HG02885 (cell line): ENCODE data around the gene CKB.
A peak's percentile ranks its signal among the peaks of the same experiment; 100 is the strongest.

ENCODE experiments used
- ATAC-seq: cut with Tn5 transposase; IDR thresholded peaks from one replicate; pipeline ENCODE4 v1.9.1; 2021; ENCODE audit warnings: mild to moderate bottlenecking; ENCODE audit not compliant: unreplicated experiment, poor library complexity

The CKB gene

DNA sequence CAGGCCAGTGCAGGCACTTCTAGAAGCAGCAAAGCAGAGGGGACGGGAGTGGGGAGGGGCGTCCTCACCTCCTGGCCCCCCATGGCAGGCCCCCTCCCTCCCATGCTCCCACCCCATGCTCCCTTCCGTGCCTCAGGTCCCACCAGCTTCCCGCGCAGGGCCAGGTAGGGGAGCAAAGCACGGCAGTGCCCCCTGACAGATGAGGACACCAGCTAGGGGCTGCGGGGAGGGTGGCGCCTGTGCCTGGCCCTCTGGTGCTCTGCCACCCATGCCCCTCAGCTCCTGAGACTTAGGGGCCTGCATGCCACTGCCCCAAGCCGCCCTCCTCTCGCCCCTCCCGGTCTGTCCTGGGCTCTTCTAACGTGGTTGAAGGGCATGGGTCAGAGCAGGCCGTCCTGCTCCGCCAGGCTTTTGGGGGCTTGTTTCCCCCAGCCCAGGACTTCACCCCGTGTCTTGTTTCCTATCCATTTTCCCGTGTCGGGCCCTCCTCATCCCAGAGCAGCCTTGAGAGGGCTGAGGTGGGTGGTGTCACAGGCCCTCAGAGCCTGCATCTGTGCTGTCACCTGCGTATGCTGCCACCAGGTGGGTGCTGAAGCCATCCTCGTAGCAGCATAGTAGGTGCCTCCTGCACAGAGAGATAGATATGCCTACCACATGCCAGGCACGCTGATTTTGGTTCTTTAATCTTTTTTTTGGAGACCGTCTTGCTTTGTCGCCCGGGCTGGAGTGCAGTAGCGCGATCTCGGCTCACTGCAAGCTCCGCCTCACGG, 16.6 kb upstream of the CKB start:
- no peak for ATAC-seq

DNA sequence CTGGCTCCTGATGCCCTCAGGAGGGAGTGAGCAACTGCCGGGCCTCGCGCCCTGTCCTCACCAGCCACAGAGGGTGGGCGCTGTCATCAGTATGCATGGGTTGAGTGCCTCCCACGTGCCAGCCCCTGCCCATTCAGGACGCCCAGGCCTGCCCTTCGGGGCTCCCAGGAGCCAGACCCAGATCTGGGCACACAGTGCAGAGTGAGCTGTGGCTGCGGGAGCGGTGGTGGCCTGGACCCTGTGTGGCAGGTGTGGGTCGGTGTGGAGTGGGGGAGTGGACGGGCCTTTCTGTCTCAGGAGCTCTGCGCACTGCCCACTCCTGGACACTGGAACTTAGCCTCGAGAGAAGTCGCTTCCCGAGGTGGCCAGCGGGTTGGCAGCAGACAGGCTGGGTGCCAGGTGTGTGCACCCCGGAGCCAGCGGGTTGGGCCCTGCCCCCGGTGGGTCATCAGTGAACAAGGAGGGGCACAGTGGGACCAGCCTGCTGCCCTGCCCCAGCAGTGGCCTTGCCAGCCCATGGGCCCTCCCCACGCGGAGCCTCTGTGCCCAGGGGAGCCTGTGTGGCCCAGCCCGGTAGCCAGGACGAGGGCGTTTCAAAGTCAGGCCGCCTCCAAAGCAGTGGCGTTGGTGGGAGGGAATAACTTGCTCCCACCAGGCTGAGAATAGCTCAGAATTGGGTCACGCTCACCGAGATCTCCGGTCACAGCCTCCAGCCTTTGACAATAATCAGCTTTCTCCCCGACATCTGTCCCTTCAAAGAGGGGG, 15.8 kb upstream of the CKB start:
- no peak for ATAC-seq

DNA sequence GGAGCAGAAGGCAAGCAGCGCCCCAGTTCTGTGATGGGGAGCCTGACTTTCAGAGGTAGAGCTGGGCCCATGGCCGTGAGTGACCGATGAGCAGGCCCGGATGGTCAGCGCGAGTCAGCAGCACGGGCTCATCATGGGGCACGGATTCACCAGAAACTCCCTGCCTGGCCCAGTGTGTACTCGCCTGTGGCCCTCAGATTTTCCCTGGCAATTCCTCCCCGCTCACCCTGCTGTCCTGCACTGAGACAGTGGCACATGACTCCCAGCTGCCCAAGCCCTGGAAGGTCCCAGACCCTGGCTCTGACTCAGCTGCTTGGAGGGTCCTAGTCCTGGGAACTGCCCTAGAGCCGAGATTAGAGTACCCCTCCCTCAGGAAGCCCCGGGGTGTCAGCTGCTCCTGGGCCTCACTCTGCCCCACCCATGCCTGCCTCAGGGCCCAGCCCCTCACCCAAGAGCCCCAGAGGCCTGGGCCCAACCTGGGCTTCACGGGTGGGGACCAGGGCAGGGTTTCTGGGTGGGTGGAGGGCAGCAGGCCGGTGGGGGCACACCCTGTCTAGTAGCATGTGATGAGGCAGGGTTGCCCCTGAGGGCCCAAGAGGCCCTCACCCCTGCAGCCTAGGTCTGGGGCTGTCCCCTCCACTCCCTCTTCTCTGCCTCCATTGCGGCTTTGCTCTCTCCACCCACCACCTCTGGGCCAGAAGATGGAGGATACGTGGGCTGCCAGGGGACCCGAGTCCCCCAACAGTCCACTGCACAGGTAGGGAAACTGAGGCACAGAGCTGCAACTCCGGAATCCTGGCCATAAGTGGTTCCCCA, 14.8 kb upstream of the CKB start:
- ATAC-seq: no peak

DNA sequence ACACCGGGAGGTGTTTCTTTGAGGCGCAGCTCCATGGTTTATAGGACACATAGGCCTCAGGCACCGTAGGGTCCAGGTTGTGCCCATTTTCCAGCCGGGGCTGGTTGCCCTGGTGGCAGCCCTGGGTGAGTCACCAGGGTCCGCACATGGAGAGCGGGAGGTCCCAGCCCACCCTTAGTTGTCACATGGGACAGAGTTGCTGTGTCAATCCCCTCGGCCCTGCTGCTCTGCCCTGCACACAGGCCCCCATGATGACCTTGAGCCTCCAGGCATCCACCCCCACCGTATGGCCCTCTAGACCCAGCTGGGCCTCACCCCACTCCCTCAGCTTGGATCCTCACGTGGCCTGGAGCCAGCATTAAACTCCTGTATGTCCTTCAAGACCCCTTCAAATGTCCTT, 14.1 kb upstream of the CKB start:
- ATAC-seq: no peak

DNA sequence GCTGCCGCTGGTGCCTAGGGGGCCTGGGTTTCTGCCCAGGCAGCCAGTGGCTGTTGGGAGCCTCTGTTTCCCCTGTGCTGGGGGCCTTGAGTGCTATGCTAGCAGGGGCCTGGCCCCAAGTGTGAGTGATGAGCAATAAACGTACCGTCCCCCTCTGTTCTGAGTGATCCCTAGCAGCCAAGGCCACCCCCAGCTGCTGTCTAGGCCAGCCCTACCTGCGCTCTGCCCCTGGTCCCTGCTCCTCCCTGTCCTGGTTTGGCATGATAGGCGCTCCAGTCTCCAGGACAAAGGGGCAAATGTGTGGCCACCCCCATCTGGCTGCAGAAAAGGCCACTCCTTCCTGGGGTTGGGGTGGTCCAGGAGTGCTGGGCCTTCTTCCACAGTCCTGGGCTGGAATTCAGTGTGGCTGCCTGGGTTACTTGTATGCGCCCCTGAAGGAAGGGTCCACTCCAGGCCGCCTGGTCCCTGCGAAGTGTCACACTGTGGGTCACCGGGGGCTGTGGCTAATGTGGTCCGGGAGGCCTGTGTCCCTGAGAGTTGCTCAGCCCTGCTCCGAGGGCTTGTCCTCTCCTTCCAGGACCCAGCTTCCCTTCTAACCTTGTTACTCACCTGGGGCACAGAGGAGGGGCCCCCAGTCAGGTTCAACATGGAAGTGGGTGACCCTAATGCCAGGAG, 13.4 kb upstream of the CKB start:
- no peak for ATAC-seq

DNA sequence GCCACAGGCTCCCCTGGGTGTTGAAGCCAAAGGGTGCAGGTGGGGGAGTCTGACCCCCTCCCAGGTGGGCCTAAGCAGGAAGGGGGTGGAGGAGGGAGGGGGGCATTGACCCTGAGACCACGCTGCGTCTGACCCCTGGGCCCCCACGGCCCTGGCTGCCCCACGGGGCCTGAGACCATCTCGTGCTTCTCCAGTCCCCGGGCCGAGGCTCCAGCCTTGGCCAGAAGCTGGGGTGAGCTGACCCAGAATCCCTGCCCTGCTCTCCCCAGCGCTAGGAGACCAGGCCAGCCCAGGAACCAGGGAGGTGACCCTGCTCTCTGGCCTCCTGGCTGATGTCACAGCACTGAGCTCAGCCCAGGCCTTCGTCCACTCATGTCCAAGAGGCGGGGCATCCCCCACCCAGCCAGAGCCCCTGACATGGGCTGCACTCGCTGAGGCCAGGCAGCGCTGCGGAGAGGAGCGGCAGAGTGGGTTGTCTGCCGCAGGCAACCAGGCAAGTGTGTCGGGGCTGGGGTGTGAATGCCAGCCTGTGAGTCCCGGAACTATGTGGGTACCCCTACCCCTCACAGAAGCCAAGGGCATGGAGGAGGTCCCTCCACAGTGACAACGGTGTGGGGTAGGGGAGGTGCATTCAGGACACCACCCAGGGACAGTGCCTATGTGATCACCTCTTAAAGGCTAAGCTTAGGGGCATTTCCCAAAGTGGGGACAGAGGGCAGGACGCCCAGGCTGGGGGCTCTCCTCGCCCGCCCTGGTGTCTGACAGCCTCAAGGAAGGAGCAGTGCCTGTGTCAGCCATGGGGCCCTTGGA, 12.7 kb upstream of the CKB start:
- no peak for ATAC-seq

DNA sequence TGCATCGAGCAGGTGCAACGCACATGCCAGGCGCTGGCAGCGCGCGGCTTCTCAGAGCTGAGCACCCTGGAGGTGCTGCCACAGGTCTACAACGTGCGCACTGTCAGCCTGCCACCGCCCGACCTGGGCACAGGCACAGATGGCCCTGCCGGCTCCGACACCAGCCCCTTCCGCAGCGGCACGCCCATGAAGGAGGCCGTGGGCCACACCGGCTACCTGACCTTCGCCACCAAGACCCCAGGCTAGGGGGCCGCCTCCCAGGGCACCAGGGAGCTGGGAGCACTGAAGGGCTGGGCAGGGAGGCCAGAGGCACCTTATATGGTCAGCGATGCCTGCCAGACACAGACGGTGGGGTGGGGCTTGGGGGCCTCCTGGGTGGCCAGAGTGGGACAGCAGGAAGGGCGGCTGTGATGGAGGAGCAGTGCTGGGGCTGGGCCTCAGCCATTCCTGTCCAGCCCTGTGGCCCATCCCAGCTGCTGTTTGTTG, 12.0 kb upstream of the CKB start:
- ATAC-seq: no peak

DNA sequence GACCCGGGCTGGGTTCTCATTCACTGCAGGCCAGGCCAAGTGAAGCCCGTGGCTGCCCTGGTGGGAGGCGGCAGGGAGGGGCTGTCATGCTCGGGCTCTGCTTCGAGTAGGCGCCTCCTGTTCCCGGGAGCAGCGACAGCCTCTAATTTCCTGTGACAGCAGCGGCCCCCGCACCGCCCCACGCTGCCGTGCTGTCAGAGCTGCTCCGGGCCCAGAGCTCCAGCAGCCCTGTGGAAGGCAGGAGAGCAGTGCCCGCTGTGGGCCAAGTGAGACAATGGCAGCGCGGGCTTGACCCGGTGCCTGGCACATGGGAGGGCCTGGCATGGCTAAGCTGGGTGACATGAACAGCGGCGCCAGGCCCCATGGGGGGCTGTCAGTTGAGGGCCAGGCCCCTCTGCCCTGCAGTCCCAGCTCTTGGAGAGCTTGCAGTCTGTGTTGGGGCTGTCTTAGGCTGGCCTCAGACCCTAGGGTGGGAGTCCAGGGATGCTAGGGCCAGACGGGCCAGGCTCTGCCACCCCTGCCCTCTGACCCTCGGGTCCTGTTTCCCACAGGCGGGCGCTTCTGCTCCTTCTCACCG, 11.5 kb upstream of the CKB start:
- ATAC-seq: no peak

DNA sequence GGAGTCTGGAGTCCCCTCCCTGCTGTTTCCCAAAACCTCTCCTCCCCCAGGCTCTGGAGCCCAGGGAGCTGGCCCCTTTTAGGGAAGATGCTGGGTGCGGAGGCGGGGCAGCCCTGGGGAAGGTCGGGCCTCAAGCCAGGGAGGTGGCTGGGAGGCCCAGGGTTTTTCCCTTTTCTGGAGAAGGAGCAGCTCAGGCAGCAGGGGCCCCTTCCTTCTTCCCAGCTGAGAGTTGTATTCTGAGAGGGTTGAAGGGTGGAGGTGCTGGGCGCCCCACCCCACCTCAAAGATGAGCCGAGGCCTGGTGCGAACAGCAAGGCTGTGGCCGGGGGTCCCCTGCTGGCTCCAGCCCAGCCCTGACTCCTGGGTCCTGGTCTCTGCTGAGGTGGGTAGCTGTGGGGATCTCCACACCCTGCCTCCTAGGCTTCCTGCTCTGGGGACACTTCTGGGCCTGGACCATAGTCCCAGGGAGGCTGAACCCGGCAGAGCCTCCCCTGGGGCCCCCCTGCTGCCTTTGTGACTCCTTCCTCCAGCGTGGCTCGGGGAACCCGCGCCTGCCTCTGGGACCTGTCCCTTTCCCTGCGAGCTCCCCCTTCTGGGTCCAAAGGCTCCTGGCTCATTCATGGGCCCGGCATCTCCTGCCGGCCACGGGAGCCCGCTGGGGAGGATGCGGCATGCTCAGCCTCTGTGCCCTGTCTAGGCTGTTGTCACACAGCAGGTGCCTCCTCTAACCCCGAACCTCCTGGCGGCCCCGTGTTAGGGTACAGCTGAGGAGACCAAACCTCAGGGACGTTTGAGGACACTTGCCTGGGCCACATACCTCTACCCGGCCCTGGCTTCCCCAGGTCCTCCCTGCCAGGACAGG, 10.7 kb upstream of the CKB start:
- ATAC-seq: no peak

DNA sequence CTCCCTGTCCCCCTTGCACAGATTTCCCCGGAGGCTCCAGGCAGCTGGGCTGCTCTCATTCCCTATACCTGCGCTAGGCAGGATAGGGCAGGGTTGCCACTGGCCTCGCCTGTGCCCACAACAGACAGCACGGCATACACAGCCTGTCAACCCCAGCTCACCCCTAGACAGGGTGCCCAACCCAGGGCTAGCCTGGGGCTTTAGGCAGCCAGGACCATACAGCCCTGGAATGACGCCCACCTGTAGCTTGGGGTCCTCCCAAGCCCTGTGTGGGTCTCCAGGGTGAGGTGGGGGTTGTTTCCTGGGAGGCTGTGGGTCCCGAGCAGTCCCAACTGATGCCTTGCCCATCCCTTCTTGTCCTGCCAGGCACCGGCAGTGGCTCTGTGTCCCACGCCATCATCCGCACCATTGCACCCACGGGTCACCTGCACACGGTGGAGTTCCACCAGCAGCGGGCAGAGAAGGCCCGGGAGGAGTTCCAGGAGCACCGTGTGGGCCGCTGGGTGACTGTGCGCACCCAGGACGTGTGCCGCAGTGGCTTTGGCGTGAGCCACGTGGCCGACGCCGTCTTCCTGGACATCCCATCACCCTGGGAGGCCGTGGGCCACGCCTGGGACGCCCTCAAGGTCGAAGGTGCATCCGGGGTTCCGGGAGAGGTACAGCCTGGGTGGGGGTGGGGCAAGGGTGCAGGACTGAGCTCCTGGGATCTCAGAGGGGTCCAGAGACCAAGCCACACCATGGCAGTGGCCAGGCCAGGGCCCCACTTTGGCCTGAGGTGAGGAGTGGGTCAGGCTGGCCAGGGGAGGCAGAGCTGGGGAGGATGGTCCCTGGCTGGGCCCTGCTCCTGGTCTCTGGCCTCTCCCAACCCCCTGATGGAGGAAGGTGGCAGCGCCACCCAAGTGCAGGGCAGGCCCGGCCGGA, 9.8 kb upstream of the CKB start:
- no peak for ATAC-seq

DNA sequence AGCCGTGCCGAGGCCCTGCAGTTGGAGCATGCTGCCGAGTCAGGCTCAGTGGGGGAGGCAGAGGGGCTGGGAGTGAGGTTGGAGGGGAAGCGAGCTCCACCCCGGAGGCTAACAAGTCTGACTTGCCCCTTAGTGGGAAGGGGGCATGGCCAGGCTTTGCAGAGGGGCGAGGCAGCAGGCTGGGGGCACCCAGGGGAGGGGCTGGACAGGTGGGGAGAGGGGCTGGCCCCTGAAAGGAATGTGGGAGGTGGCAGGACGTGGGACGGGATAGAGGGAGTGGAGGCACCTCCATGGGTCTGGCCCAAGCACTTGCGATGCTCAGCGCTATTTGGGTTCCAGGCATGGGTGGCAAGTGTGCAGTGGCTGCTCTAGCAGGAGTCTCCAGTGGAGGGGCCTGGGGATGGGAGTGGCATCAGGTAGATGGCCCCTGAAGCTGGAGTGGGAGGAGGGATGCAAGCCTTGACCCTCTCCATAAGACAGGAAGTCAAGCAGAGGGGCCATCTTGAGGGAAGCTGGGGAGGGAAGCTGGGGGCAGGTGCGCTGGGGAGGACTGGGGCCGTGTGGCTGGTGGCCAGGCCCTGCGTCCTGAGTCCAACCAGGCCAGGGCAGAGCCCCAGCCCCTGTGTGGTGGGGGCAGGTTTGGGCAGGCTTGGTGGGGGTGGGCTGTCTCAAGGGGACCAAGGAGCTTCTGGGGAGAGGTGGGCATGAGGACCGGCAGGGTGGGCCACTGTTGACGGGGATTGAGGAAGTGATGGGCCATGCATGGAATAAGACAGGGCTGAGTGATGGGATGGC, 9.0 kb upstream of the CKB start:
- ATAC-seq: no peak

DNA sequence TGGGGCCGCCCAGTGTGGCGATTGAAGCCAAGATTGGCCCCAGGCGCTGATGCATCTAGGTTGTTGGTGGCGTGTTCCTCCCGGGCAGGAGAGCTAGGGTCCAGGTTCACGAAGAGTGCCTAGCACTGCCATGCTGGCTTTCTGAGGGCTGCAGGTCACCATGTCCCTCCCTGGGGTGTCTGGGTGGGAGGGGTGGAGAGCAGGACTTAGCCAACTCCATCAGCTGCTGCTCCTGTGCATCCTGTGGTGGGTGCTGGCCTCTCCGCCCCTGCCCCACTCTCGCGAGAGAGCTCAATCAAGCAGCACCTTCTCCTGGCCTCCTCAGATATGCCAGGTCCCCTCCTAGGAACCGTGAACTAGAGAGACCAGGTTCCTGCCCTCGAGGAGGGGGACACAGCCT, 8.2 kb upstream of the CKB start:
- ATAC-seq: no peak

DNA sequence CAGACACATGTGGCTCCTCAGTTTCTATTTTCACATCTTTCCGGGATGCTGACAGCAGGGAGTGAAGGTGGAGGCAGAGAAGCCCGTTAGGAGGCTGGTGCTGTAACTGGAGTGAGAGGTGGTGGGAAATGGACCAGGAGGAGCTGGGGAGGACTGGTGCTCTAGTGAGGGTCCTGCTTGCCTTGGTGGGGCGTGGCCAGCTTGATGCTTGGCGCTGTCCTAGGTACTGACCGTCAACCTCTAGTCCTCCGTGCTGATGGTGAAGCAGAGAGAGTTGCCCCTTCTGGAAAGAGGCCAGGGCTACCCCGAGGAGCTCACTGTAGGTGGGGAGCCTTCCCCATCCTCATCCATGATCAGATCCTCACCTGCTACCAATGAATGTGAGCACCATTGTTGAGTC, 7.8 kb upstream of the CKB start:
- ATAC-seq: no peak

DNA sequence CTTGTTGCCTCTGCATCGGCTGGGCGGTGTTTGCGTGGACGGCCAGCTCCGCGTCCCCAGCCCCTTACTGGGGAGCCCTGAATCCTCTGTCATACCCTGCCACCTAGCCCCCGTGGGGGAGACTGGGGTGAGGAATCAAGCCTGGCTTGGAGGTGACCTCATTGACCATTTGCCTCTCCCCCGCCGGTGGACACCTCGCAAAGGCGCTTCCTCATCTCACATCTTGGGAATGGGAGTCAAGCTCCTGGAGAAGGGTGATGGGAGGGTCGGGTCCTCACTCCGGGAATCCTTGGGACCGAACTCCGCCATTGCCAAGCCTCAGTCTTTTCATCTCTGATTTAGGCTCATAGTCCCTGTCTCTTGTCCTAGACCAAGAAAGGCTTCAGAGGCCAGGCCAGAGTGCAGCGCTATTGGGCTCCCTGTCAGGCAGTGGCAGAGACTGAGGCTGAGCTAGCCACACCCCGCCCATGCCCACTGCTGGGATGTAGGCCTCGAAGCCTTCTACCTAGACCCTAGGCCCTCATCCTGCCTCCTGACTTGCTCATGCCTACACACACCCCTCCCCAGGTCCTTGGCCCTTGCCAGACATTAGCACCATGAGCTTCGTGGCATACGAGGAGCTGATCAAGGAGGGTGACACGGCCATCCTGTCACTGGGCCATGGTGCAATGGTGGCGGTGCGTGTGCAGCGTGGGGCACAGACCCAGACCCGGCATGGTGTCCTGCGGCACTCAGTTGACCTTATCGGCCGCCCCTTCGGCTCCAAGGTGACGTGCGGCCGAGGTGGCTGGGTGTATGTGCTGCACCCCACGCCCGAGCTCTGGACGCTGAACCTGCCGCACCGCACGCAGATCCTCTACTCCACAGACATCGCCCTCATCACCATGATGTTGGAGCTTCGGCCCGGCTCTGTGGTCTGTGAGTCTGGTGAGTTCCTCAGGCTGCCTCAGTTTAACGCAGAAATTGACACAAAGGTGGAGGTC, 7.0 kb upstream of the CKB start:
- ATAC-seq: no peak

DNA sequence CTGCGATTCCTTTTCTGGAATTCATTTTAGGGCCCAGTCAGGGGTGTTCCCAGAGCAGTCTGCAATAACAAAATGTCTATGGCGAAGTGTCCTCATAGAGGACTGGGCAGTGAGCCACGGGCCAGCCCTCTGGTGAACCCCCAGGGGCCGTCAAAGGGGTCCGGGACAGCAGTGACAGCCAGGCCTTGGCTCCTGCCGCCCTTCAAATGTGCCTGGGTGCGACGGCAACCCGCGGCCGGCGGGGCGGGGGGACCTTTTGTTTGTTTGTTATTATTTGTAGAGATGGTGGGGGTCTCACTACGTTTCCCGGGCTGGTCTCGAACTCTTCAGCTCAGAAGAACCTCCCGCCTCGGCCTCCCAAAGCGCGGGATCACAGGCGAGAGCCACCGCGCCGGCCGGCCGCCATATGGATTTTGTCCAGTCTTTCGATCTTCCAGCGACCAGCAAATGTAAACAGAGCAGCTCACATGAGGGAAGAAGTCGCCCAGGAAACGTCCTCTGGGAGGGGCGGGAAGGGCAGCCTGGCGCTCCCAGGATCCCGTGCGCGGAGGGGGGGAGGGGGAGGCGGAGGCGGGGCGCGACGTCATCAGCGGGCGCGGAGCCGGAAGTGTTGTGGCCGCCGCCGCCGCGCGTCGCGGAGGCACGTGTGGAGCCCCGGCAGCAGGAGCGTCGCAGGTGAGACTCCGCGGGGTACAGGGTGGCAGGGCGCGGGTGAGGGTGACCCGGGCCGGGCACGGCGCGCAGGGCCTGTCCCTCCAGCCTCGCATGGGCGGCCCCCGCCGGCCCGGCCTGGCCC, 6.2 kb upstream of the CKB start, which contains the start of gene TRMT61A:
Gene TRMT61A (plus strand): TSS at position 610 of the 796 bp plus-strand sequence. CDS start 783 bp downstream, outside the sequence.
- ATAC-seq: peak; percentile 62
